GM21786 (cell line): ENCODE measurements around the gene GYPC.
"Not testable (repeated sequence)": the region's sequence is repeated elsewhere in the genome, so short reads cannot be mapped to it uniquely, and the experiment has no call there.

ENCODE experiments used
- ATAC-seq: cut with Tn5 transposase; IDR thresholded peaks from one replicate; pipeline ENCODE4 v1.9.1; 2021; ENCODE audit not compliant: unreplicated experiment

Gene GYPC

GRCh38 chr2:126696644-126697520, 40.9 kb downstream of the GYPC start:
- ATAC-seq, result no peak

- ATAC-seq, result no peak
These were observed 42.4 kb downstream of the GYPC start for GRCh38 chr2:126698376-126698775.

- ATAC-seq, result no peak
These were observed 43.1 kb downstream of the GYPC start for GRCh38 chr2:126699018-126699417.

GRCh38 chr2:126699716-126700581, 44.0 kb downstream of the GYPC start:
- no peak for ATAC-seq

- ATAC-seq, result no peak
These were observed 44.7 kb downstream of the GYPC start for GRCh38 chr2:126700677-126701076.

- no peak for ATAC-seq
These were observed 47.4 kb downstream of the GYPC start for GRCh38 chr2:126703311-126703710.

- ATAC-seq, result no peak
These were observed 48.6 kb downstream of the GYPC start for GRCh38 chr2:126704434-126705160.

GRCh38 chr2:126707191-126707590, 51.2 kb downstream of the GYPC start:
- no peak for ATAC-seq

- ATAC-seq, result no peak
These were observed 52.0 kb downstream of the GYPC start for GRCh38 chr2:126707941-126708340.

- ATAC-seq, result no peak
These were observed 58.4 kb downstream of the GYPC start for GRCh38 chr2:126714191-126714965.

- ATAC-seq, result no peak
These were observed 59.2 kb downstream of the GYPC start for GRCh38 chr2:126715111-126715510.

- ATAC-seq, result no peak
These were observed 59.8 kb downstream of the GYPC start for GRCh38 chr2:126715576-126716406.

- ATAC-seq, result not testable (repeated sequence)
These were observed 61.3 kb downstream of the GYPC start for GRCh38 chr2:126717277-126717676.

GRCh38 chr2:126717928-126718327, 62.0 kb downstream of the GYPC start:
- ATAC-seq, result no peak

- no peak for ATAC-seq
These were observed 63.4 kb downstream of the GYPC start for GRCh38 chr2:126719191-126719832.

GRCh38 chr2:126719833-126720351, 63.9 kb downstream of the GYPC start:
- ATAC-seq, result no peak

- no peak for ATAC-seq
These were observed 64.7 kb downstream of the GYPC start for GRCh38 chr2:126720638-126721037.

GRCh38 chr2:126722081-126722480, 66.1 kb downstream of the GYPC start:
- no peak for ATAC-seq

- no peak for ATAC-seq
These were observed 66.6 kb downstream of the GYPC start for GRCh38 chr2:126722546-126722945.
